Measurements from ENCODE around the gene NKAPD1. TPM values are rescaled to one million over a fixed set of nuclear protein-coding genes. Genes with fewer than 3 reads are reported as not detected.
"Not testable (repeated sequence)": the region's sequence is repeated elsewhere in the genome, so short reads cannot be mapped to it uniquely, and the experiment has no call there.

NKAPD1 gene, protein sequence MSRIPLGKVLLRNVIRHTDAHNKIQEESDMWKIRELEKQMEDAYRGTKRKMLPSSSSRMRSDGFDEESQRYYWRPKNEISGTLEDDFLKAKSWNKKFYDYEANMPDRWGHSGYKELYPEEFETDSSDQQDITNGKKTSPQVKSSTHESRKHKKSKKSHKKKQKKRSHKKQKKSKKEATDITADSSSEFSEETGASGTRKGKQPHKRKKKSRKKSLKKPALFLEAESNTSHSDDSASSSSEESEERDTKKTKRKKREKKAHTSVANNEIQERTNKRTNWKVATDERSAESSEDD
- polyA plus RNA-seq (2013, experiment 1 of 2; ENCODE audit: insufficient read length): 19.7 TPM
- polyA plus RNA-seq (2013, experiment 2 of 2; ENCODE audit: insufficient read length): 20.1 TPM

DNA sequence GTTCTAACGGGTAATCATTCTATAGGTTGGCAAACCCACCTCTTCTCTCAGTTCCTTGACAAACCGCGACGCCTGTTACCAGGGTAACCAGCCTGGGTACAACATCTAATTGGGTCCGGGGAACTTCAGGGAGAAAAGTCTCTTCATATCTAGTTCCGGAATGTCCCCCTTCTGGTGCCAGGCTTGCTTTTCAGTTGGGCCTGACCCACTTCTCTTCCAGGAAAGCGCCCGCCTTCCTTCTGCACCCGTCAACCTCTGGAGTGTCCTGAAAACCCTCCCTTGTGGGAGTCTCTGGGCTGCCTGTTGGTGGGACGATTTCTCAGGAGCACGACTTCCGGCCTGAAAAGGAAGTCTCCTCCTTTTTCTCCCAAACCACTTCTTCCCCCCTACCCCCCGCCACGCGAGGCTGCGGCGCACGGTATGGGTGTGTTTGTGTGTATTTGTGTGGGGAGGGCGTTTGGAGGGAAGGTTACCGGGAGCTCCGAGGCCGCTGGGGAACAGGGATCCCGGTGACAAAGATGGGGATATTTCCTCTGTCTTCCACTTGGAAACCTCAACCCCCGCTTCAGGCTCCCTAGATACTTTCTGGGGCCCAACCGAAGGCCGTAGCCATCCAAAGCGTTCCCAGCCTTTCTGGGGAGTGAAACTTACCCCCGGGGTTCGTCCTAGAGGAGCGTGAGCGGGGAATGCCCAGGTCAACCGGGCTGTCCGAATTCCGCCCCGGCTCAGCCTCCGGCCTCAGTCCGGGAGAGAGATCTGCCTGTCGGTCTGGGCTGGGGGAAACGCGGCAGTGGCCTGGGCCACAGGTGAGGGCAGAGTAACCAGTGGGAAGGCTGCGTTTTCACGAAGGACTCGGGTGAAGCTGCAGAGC is at the start of gene NKAPD1, which contains the start of gene PIH1D2:
TSS of gene NKAPD1 (plus strand) at position 359 of the 871 bp plus-strand sequence. CDS start 1,276 bp downstream, outside the sequence.
TSS of gene PIH1D2 (minus strand) at position 77 of the 871 bp plus-strand sequence. CDS start 843 bp downstream, outside the sequence.
- DNase-seq: peak; percentile 88

DNA sequence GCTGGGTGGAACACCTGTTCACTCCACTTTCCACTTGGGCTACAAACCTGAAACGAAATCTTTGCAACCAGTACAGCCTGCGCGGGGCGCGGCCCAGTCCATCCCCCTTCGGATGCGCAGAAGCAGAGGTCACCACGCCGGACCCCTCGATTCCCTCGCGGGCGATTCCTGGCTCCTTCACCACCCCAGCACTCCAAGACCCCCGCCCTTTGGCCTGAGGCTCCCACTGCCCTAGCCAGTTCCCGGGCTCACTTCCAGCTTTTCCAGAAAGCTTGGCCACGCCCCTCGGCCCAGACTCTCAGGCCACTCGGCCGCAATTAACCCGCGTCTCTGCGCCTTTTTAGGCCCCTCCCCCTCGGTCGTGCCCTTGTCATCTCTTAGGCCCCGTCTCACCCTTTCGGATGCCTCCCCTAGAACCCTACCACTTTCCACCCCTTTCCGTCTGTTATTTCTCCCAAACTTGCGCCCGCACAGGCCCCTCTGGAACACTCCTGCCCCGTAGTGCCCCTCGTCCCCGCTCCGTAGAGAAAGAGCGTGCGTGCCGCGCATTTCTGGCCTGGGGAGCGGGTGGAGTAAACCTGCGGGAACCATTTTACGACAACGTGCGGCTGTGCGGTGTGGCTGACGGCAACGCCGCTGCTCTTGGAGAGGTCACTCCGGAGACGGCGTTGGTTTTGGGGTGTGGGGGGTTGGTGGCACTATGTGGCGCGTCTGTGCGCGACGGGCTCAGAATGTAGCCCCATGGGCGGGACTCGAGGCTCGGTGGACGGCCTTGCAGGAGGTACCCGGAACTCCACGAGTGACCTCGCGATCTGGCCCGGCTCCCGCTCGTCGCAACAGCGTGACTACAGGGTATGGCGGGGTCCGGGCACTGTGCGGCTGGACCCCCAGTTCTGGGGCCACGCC is 49.1 kb upstream of the NKAPD1 start, which contains the start of gene DLAT:
TSS of gene DLAT (plus strand) at position 636 of the 906 bp plus-strand sequence. CDS start at position 701, 65 bp downstream.
- DNase-seq: peak; percentile 85

DNA sequence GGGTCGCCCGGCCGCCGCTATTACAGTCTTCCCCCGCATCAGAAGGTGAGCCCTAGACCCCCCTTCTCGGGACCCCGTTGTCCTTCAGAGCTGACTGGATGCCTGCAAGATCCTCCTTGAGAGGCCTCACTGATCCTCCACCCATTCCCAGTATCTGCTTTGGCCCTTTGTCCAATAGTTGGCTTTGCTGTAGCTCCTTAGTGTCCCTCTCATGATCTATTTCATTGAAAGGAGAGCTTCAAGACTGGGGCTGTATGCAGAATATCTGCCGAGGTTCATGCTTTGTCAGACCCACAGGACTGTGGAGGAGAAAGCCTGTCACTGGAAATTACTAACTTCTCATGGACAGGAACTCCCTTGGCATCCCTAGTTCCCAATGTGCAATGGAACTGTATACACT is 48.4 kb upstream of the NKAPD1 start:
- peak; percentile 20 for DNase-seq

DNA sequence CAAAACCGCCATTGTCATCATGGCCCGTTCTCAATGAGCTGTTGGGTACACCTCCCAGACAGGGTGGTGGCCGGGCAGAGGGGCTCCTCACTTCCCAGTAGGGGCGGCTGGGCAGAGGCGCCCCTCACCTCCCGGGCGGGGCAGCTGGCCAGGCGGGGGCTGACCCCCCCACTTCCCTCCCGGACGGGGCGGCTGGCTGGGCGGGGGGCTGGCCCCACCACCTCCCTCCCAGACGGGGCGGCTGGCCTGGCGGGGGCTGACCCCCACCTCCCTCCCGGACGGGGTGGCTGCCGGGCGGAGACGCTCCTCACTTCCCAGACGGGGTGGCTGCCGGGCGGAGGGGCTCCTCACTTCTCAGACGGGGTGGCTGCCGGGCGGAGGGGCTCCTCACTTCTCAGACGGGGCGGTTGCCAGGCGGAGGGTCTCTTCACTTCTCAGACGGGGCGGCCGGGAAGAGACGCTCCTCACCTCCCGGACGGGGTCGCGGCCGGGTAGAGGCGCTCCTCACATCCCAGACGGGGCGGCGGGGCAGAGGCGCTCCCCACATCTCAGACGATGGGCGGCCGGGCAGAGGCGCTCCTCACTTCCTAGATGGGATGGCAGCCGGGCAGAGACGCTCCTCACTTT is 47.2 kb upstream of the NKAPD1 start:
- DNase-seq: not testable (repeated sequence)

DNA sequence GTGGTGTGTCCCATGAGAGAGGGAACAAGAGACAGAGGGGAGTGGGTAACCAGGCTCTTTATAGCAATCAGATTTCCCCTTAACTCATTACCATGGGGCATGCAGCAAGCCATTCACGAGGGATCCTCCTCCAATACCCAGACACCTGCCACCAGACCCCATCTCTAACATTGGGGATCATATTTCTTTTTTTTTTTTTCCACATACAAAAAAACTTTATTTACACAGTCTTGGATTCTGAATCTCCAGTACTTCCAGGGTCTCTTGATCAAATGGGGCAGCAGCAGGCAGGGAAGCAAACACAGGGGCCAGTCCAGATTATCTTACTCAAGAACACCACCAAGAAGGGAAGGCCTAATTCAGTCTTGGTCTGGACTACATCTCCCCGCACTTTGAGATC is 44.6 kb upstream of the NKAPD1 start:
- DNase-seq: no peak

DNA sequence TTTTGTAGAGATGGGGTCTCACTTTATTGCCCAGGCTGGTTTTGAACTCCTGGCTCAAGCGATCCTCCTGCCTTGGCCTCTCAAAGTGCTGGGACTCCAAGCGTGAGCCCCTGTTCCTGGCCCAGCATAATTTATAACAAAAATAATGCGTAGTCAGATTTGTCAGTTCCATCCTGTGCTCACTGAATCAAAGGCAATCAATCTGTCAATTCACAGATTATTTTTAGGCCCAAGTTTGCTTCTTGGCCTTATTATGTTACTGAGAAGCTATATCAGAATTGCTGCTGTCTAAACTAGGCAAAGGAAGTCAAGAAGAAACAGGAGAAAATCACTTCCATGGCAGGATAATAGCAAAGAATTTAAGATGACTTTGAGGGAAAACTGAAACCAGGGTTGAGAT is 40.2 kb upstream of the NKAPD1 start:
- peak; percentile 14 for DNase-seq

DNA sequence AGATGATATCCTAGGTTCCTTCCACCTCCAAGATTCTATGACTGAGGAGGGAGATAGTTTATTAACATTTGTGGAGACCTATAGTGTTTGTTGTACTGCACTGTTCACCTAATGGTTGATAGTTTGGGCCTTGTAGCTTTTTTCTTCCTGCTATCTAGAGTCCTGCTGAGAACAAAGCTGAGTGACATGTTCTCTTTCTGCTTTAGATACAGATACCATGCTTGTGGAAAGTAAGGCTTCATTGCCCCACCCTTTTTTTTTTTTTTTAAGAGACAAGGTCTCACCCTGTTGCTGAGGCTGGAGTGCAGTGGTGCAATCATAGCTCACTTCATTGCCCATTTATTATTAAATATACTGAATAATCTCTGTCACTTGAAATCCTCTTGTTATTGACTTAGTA is 36.6 kb upstream of the NKAPD1 start:
- DNase-seq: no peak

DNA sequence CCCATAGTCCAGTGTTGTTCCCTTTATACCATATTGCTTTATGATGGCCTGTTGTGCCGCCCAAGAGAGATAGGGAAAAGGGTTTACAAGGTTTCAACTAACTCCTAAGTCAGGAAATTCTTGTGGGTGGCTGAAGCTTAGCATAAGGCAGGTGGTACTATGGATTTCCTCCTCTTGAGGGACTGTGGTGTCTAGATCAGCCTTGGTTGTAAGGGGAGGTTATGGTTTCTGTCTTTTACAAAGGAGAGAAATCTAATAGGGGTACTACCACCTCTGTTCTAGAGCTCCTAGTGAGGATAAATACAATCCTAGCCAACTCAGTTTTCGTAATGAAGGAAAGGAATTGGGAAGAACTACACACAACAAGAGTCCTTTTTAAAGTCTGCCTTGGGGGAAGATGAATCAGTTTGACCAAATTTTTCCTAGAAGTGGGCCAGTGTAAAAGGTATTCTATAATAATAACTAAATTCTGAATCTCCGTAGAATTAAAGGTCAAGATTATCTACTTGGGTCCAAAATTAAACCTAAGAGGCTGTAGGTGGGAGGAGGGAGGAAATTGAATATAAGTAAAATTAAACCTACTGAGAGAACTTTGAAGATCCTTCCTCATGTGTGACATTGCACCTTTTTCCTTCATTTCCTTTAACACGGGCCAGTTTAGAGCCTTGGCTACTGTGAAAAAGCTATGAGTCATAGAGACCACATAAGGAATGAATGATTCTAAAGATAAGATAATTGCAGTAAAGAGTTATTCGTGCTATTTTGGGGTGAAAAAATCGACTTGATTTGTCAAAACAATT is 31.7 kb upstream of the NKAPD1 start:
- peak; percentile 33 for DNase-seq

DNA sequence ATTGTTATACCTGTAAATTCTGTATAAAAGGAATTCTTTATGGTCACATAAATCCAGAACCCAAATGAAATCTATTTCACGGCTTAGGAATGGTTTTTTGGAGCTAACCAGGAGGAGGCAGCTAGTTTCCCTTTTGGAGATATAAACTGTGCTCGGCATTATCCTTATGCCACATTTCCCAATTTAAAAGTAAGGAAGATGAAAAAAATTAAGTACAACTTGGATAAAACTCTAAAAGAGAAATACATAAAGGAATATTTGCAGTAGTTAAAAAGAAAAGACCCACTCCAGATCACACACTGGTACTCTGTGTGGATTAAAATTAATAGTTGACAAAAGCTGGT is 31.2 kb upstream of the NKAPD1 start:
- DNase-seq: no peak

DNA sequence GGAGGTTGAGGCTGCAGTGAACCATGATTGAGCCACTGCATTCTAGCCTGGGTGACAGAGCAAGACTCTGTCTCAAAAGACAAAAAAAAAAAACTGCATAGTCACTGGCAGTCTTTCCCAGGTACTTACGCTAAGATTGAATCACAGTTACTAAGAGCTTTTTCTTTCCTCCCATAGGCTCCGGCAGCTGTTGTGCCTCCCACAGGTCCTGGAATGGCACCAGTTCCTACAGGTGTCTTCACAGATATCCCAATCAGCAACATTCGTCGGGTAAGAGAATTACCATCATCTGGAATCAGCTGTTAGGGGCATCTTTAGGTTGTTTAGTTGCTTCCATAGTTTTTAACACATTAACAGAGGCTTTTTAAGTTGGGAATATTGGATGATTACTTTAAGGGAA is 29.1 kb upstream of the NKAPD1 start:
- DNase-seq: no peak

DNA sequence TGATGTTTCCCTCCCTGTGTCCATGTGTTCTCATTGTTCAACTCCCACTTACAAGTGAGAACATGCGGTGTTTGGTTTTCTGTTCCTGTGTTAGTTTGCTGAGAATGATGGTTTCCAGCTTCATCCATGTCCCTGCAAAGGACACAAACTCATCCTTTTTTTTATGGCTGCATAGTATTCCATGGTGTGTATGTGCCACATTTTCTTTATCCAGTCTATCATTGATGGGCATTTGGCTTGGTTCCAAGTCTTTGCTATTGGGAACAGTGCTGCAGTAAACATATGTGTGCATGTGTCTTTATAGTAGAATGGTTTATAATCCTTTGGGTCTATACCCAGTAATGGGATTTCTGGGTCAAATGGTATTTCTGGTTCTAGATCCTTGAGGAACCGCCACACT is 27.5 kb upstream of the NKAPD1 start:
- not testable (repeated sequence) for DNase-seq

DNA sequence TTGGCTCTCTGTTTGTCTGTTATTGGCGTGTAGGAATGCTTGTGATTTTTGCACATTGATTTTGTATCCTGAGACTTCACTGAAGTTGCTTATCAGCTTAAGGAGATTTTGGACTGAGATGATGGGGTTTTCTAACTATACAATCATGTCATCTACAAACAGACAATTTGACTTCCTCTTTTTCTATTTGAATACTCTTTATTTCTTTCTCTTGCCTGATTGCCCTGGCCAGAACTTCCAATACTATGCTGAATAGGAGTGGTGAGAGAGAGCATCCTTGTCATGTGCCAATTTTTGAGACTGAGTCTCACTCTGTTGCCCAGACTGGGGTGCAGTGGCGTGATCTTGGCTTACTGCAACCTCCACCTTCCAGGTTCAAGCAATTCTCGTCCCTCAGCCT is 25.8 kb upstream of the NKAPD1 start:
- DNase-seq: not testable (repeated sequence)

DNA sequence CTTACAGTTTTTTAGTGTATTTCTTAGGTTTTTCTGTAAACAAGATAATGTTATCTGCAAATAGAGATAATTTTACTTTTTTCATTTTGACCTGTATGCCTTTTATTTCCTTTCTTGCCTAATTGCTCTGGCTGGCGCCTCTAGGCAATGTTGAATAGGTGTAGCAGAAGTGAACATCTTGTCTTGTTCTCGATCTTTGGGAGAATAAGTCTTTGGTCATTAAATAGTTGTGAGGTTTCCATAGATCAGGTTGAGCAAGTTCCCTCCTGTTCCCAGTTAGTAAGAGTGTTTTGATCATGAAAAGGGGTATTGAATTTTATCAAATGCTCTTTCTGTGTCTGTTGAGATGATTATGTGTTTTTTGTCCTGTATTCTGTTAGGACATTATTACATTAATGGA is 24.3 kb upstream of the NKAPD1 start:
- DNase-seq: no peak

DNA sequence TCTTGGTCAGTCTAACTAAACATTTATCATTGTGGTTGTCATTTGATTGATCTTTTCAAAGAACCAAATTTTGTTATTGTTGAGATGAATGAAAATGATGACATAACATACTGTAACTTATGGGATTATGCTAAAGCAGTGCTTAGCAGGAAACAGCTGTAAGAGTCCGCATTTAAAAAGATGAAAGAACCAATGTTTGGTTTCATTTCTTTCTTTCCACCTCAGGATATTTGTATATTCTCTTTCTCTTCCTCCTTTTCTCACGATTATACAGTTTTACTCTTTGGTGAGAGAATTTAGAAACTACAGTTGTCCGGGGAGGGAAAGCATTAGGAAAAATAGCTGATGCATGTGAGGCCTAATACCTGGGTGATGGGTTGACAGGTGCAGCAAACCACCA is 23.4 kb upstream of the NKAPD1 start:
- no peak for DNase-seq

DNA sequence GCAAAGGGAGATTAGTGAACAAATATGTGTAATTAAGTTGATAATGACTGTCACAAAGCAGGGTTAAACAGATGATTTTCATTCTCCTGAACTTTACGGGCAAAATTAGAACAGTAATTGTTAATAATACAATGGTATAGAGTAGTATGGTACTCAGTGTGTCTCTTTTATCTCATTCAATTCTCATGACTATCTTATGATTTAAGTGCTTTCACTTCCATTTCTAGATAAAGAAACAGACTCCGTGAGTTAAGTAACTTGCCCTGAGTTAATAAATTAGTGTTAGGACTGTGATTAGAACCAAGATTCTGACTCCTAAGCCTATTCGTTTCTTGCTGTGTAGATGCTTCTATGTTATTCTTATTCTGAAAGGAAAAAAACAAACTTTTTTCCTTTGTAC is 22.3 kb upstream of the NKAPD1 start:
- DNase-seq: no peak

DNA sequence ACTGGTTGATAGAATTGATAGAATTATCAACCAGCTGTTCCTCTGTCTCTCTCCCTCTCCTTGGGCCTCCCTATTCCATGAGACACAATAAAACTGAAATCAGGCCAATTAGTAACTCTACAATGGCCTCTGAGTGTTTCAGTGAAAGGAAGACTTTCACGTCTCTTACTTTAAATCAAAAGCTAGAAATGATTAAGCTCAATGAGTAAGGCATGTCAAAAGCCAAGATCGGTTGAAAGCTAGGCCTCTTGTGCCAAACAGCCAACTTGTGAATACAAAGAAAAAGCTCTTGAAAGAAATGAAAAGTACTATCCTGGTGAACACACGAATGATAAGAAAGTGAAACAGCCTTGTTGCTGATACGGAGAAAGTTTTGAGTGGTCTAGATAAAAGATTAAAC is 16.9 kb upstream of the NKAPD1 start:
- DNase-seq: no peak

DNA sequence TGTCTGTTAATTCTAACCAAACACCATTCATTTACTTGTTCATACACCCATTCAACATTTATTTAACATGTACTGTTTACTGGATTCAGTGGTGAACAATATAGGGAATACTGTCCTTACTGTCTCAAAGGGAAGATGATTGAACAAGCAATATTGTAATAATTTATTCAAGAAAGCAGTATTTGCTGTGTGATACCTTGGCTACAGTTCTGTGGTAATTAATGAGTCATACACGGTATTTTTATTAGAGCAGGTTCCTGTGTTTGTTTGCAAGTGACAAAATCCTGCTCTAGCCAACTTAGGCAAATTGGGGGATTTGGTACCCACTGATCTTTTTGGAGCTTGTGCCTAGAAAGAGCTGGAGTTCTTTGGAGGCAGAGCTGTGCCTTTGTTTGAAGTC is 16.0 kb upstream of the NKAPD1 start:
- DNase-seq: no peak

DNA sequence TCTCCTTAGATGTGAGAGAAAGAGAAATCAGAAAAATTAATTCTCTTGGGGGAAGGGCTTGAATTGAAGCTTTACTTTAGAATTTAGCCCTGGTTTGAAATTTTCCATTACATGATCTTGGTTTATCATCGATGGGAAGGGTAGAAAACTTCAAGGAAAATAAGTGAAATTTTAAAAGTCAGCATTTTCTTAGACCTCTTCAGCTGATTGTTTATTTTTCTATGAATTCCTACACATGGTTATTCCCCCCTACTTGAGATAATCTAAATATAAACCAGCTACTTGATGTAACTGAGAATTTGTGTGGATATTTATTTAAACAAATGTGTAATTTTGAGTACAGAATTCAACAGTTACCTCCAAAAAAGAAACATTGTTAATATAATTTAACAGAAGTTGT is 11.2 kb upstream of the NKAPD1 start:
- DNase-seq: no peak

DNA sequence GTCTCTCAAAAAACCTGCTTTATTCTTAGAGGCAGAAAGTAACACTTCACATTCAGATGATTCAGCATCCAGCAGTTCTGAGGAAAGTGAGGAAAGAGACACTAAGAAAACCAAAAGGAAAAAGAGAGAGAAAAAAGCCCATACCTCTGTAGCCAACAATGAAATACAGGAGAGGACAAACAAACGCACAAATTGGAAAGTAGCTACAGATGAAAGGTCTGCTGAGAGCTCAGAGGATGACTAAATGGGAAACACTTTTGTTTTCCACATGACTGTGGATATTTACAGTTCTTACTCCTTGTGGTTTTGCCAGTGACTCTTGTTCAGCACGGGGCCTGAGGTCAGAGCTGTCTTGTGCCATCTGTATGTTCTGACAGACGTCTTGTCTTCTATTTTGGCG is 8.6 kb downstream of the NKAPD1 start:
- no peak for DNase-seq

DNA sequence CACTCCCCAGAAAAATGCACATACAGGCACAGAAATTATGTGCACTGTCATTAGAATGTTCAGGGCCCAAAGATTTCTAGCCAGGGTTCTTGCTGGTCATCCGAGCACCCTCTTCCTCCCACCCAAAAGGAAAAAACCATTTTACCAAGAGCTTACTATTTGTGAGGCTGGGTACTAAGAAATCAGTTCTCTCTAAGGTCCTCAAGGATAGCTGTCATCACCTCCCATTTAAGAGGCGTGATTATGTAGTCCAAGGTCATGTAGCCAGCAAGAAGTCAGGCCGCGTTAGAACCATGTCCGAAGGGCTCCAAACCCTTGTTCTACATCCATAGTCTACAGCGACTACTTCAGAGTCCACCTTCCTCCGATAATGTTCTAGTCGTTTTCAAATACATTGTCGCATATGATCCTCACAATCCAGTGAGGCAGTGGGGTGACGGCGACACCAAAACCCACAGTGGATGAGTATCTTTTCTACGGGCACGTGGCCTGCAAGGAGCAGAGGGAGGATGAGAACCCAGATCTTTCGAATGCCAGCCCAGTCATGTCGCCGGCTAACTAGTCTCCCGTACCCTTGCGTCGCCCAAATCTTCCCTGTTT is 11.8 kb downstream of the NKAPD1 start:
- DNase-seq: peak; percentile 18
